HG03060 (cell line): ENCODE measurements around the gene AKAP12.
"Not testable (repeated sequence)": the region's sequence is repeated elsewhere in the genome, so short reads cannot be mapped to it uniquely, and the experiment has no call there.

ENCODE experiments used
- ATAC-seq: cut with Tn5 transposase; IDR thresholded peaks from one replicate; pipeline ENCODE4 v1.9.1; 2021; ENCODE audit warnings: low read depth, moderate number of reproducible peaks; ENCODE audit not compliant: unreplicated experiment

AKAP12 gene

DNA sequence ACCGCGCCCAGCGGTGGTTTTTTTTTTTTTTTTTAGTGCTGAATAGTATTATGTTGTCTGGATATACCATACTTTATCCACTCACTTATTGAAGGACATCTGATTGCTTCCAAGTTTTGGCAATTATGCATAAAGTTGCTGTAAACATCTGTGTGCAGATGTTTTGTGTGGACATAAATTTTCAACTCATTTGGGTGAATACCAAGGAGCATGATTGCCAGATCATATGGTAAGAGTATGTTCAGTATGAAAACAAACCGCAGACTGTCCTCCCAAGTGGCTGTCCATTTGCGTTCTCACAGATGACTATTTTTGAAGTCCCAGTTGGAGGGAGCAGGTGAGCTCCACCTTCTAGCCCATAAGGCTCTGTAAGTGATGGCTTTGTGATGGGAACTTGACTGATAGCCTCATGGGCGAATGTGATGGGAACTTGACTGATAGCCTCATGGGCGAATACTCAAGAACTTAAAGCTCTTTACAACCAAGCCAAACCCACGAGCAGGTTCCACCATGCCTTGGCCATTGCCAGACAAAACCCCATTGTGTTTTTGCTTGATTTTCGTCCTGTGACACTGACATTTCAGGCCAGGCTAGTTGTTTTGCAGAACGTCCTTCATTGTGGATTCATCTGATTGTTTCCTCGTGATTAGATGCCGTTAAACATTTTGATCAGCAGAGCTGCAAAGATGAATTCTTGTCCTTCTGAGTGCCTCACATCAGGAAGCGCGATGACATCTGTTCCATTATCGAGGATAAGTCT is 100.6 kb downstream of the AKAP12 start:
- ATAC-seq = no peak

- ATAC-seq = no peak
These were observed 101.9 kb downstream of the AKAP12 start for GRCh38 chr6:151341476-151342195.

DNA sequence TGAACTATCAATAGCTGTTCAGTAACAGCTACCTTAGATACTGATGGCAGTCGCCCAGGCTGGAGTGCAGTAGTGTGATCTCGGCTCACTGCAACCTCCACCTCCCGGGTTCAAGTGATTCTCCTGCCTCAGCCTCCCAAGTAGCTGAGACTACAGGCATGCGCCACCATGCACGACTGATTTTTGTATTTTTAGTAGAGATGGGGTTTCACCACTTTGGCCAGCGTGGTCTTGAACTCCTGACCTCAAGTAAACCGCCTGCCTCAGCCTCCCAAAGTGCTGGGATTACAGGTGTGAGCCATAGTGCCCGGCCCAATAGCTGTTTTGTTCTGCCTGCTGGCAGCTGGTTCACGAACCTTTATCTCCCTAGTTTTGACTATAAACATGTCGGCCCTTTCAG is 103.0 kb downstream of the AKAP12 start:
- ATAC-seq = not testable (repeated sequence)

DNA sequence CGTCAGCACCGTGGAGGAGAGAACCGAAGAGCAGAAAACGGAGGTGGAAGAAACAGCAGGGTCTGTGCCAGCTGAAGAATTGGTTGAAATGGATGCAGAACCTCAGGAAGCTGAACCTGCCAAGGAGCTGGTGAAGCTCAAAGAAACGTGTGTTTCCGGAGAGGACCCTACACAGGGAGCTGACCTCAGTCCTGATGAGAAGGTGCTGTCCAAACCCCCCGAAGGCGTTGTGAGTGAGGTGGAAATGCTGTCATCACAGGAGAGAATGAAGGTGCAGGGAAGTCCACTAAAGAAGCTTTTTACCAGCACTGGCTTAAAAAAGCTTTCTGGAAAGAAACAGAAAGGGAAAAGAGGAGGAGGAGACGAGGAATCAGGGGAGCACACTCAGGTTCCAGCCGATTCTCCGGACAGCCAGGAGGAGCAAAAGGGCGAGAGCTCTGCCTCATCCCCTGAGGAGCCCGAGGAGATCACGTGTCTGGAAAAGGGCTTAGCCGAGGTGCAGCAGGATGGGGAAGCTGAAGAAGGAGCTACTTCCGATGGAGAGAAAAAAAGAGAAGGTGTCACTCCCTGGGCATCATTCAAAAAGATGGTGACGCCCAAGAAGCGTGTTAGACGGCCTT is 110.0 kb downstream of the AKAP12 start:
- no peak for ATAC-seq

- ATAC-seq = no peak
These were observed 110.8 kb downstream of the AKAP12 start for GRCh38 chr6:151350442-151351145.

DNA sequence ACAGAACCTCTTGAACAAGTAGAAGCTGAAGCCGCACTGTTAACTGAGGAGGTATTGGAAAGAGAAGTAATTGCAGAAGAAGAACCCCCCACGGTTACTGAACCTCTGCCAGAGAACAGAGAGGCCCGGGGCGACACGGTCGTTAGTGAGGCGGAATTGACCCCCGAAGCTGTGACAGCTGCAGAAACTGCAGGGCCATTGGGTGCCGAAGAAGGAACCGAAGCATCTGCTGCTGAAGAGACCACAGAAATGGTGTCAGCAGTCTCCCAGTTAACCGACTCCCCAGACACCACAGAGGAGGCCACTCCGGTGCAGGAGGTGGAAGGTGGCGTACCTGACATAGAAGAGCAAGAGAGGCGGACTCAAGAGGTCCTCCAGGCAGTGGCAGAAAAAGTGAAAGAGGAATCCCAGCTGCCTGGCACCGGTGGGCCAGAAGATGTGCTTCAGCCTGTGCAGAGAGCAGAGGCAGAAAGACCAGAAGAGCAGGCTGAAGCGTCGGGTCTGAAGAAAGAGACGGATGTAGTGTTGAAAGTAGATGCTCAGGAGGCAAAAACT is 111.5 kb downstream of the AKAP12 start:
- ATAC-seq = no peak

- ATAC-seq = no peak
These were observed 112.0 kb downstream of the AKAP12 start for GRCh38 chr6:151351731-151352130.

DNA sequence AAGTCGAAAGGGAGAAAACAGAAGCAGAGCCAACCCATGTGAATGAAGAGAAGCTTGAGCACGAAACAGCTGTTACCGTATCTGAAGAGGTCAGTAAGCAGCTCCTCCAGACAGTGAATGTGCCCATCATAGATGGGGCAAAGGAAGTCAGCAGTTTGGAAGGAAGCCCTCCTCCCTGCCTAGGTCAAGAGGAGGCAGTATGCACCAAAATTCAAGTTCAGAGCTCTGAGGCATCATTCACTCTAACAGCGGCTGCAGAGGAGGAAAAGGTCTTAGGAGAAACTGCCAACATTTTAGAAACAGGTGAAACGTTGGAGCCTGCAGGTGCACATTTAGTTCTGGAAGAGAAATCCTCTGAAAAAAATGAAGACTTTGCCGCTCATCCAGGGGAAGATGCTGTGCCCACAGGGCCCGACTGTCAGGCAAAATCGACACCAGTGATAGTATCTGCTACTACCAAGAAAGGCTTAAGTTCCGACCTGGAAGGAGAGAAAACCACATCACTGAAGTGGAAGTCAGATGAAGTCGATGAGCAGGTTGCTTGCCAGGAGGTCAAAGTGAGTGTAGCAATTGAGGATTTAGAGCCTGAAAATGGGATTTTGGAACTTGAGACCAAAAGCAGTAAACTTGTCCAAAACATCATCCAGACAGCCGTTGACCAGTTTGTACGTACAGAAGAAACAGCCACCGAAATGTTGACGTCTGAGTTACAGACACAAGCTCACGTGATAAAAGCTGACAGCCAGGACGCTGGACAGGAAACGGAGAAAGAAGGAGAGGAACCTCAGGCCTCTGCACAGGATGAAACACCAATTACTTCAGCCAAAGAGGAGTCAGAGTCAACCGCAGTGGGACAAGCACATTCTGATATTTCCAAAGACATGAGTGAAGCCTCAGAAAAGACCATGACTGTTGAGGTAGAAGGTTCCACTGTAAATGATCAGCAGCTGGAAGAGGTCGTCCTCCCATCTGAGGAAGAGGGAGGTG is 112.9 kb downstream of the AKAP12 start:
- no peak for ATAC-seq

GRCh38 chr6:151353795-151354194 is 114.0 kb downstream of the AKAP12 start:
- ATAC-seq = no peak

GRCh38 chr6:151356983-151357382 is 117.2 kb downstream of the AKAP12 start:
- not testable (repeated sequence) for ATAC-seq

DNA sequence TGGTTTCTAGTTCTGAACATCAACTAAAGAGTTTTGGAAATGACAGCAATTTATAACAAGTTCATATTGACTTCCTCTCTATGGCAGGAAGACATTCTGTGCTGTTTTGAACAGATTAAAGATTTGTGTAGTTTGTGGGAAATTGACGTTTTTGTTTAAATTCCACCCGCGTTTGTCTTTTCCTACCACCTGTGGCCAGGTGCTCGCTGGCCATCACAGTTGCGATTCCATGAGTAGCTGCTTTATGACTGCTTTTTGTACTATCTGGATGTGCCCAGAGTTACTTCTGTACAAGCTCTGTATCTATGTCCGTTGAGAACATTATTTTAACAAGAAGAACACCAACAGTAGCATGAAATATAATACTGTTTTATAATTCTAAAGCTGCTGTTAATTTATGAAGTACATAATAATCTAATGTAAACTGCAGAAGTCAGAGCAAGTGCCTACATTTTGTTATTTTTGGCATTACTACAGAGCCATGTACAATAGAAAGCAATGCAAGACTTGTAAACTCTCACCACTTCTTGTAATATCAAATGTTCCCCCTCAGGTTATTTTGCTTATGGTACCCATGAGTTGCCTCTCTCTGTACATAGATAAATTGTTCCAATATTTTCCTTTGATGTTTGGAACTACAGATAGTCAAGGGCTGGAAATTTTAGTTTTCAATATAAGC is 118.1 kb downstream of the AKAP12 start:
- no peak for ATAC-seq

- ATAC-seq = no peak
These were observed 118.7 kb downstream of the AKAP12 start for GRCh38 chr6:151358475-151358874.

DNA sequence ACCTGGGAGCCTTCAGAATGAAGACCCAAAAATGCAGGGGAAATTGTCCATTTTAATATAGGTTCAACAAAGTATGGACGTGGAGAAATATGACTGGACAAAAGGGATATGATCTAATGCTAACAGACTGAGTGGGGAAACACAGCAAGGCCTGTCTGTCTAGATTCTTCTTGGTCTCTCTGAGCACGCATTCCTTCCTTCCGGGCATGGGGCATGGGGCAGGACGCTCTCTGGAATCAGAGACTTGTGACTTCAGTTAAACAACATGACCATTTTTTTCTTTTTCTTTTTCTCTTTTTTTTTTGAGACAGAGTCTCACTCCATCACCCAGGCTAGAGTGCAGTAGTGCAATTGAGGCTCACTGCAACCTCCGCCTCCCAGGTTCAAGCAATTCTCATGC is 119.7 kb downstream of the AKAP12 start:
- no peak for ATAC-seq

GRCh38 chr6:151365233-151365632 is 125.5 kb downstream of the AKAP12 start:
- ATAC-seq = no peak

- ATAC-seq = no peak
These were observed 130.8 kb downstream of the AKAP12 start for GRCh38 chr6:151370509-151371078.

DNA sequence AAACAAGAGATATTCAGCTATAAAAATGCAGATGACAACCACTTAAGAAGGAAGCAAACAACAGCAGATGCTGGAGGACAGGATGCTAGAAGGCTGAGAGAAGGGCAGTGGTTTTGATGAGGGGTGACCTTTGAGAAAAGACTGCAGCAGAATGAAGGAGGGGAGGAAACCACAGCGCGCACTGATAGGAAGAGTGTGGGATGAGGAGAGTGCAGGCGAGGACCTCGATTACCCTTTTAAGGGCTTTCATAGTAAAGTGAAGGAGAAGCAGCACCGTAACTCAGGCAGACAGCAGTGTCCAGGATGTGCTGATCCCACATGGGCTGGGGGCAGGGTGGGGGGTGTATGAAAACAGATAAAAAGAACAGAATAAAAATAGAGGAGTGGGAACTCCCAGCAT is 132.4 kb downstream of the AKAP12 start:
- ATAC-seq = no peak

- no peak for ATAC-seq
These were observed 134.4 kb downstream of the AKAP12 start for GRCh38 chr6:151374036-151374683.

DNA sequence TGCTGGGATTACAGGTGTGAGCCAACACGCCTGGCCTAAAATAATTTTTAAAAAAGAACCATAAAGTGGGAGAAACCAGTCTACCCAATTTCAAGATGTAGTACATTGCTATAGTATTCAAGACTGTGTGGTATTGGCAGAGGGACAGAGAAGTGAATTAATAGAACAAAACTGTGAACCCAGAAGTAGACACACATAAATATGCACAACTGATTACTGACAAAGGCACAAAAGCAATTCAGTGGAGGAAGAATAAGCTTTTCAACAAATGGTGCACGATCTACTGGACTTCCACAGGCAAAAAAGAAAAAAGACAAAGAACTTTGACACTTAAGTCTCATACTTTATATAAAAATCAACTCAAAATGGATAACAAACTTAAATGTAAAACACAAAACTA is 136.1 kb downstream of the AKAP12 start:
- ATAC-seq = no peak
